IMR-90 (cell line): ENCODE results near the gene DRD3. TPM values are rescaled to one million over a fixed set of nuclear protein-coding genes. Genes with fewer than 3 reads are reported as not detected.

Source experiments
- ATAC-seq: fragments of 200-7000 bp; cut with Tn5 transposase; 2 replicates; pipeline ENCODE4 v1.9.1; 2020; ENCODE audit warnings: low read depth, mild to moderate bottlenecking, moderate library complexity
- BruUV-seq: library from RNA; stranded (reverse); fragments of 400-500 nt; replicated peaks from 2 replicates; lab custom pipeline; 2021; lab: Mats Ljungman, UMichigan
- CTCF ChIA-PET: fragments of 300-600 bp; formaldehyde crosslinking; extraction: SDS; loops from one replicate; lab custom pipeline; 2021; ENCODE audit warnings: antibody characterized with exemption; lab: Yijun Ruan, JAX
- POLR2A ChIA-PET: fragments of 300-600 bp; sonication (Branson Sonifier 250); formaldehyde crosslinking; loops from one replicate; lab custom pipeline; 2022; ENCODE audit warnings: antibody characterized with exemption; ENCODE audit not compliant: unreplicated experiment; lab: Charles Lee
- DNase-seq: peaks from one replicate; pipeline ENCODE4 v3.0.0; 2013
- H2AFZ ChIP-seq: replicated peaks from 2 replicates; pipeline ENCODE3; 2013; ENCODE audit warnings: low read length, mild to moderate bottlenecking; ENCODE audit not compliant: poor library complexity
- H2AK5ac ChIP-seq: 2 replicates; pipeline ENCODE4 v1.6.1; 2013; ENCODE audit warnings: low read depth, low read length, inconsistent platforms
- H2AK9ac ChIP-seq: replicated peaks from 2 replicates; pipeline ENCODE3; 2013; ENCODE audit warnings: mild to moderate bottlenecking, low read depth, low read length, moderate library complexity; ENCODE audit not compliant: poor library complexity
- H2BK120ac ChIP-seq: 2 replicates; pipeline ENCODE4 v1.6.1; 2013; ENCODE audit warnings: low read depth, low read length, inconsistent platforms
- H2BK15ac ChIP-seq: 3 replicates; pipeline ENCODE4 v1.6.1; 2013; ENCODE audit warnings: low read depth, low read length, inconsistent platforms
- H2BK20ac ChIP-seq: 2 replicates; pipeline ENCODE4 v1.6.1; 2013; ENCODE audit warnings: low read depth, mild to moderate bottlenecking, inconsistent platforms, low read length, moderate library complexity
- H2BK5ac ChIP-seq: 2 replicates; pipeline ENCODE4 v1.6.1; 2013; ENCODE audit warnings: mild to moderate bottlenecking, low read depth, low read length, inconsistent platforms; ENCODE audit not compliant: poor library complexity, severe bottlenecking
- H3K14ac ChIP-seq: replicated peaks from 2 replicates; pipeline ENCODE4 v1.6.1; 2013; ENCODE audit warnings: low read depth, low read length, inconsistent platforms
- H3K18ac ChIP-seq: 2 replicates; pipeline ENCODE4 v1.6.1; 2013; ENCODE audit warnings: low read depth, low read length, control low read depth
- H3K23ac ChIP-seq: 2 replicates; pipeline ENCODE4 v1.6.1; 2013; ENCODE audit warnings: low read depth, low read length, inconsistent platforms
- H3K27ac ChIP-seq: 2 replicates; pipeline ENCODE4 v1.5.1; 2013; ENCODE audit warnings: mild to moderate bottlenecking, control low read depth, low read length; ENCODE audit not compliant: insufficient read depth
- H3K27me3 ChIP-seq: 2 replicates; pipeline ENCODE4 v1.6.1; 2013; ENCODE audit warnings: low read length; ENCODE audit not compliant: control insufficient read depth, insufficient read depth
- H3K36me3 ChIP-seq: 2 replicates; pipeline ENCODE4 v1.6.1; 2013; ENCODE audit warnings: low read length, mixed read lengths; ENCODE audit not compliant: control insufficient read depth, insufficient read depth
- H3K4ac ChIP-seq: 2 replicates; pipeline ENCODE4 v1.6.1; 2013; ENCODE audit warnings: low read depth, low read length, inconsistent platforms
- H3K4me1 ChIP-seq: 2 replicates; pipeline ENCODE4 v1.6.1; 2013; ENCODE audit warnings: low read length, mixed read lengths; ENCODE audit not compliant: control insufficient read depth, insufficient read depth
- H3K4me2 ChIP-seq: 2 replicates; pipeline ENCODE4 v1.6.1; 2013; ENCODE audit warnings: low read depth, mild to moderate bottlenecking, control low read depth, low read length, moderate library complexity
- H3K4me3 ChIP-seq: 2 replicates; pipeline ENCODE4 v1.5.1; 2013; ENCODE audit warnings: low read depth, mild to moderate bottlenecking, control low read depth, low read length, moderate library complexity; ENCODE audit not compliant: insufficient read depth
- H3K56ac ChIP-seq: 2 replicates; pipeline ENCODE4 v1.6.1; 2013; ENCODE audit warnings: low read length, inconsistent platforms; ENCODE audit not compliant: insufficient read depth; ENCODE audit errors: extremely low read depth
- H3K79me1 ChIP-seq, 2 experiments: 2 replicates each; pipeline ENCODE4 v1.6.1; 2013; ENCODE audit warnings: low read length in 2 of 2, inconsistent platforms in 1 of 2, low read depth in 1 of 2
- H3K9ac ChIP-seq: 2 replicates; pipeline ENCODE4 v1.6.1; 2013; ENCODE audit warnings: low read depth, low read length, control low read depth
- H3K9me1 ChIP-seq: 2 replicates; pipeline ENCODE4 v1.6.1; 2013; ENCODE audit warnings: low read length, inconsistent platforms; ENCODE audit not compliant: insufficient read depth
- H3K9me3 ChIP-seq: 2 replicates; pipeline ENCODE4 v1.6.1; 2013; ENCODE audit warnings: low read length; ENCODE audit not compliant: control insufficient read depth, insufficient read depth
- H4K20me1 ChIP-seq: 2 replicates; pipeline ENCODE4 v1.6.1; 2013; ENCODE audit warnings: low read length, inconsistent platforms; ENCODE audit not compliant: insufficient read depth
- H4K5ac ChIP-seq: 2 replicates; pipeline ENCODE4 v1.6.1; 2013; ENCODE audit warnings: mild to moderate bottlenecking, low read depth, low read length, control low read depth
- H4K8ac ChIP-seq, 2 experiments: 2 replicates each; pipeline ENCODE4 v1.6.1; 2013; ENCODE audit warnings: low read depth in 2 of 2, low read length in 2 of 2, control low read depth in 1 of 2, inconsistent platforms in 1 of 2
- H4K91ac ChIP-seq: 2 replicates; pipeline ENCODE4 v1.6.1; 2013; ENCODE audit warnings: low read depth, low read length, inconsistent platforms; ENCODE audit not compliant: insufficient read depth
- CEBPB ChIP-seq: IDR thresholded peaks from 2 replicates; pipeline ENCODE4 v1.6.1; 2012; ENCODE audit warnings: low read depth, low read length, improper control_type of control experiment
- CHD1 ChIP-seq: IDR thresholded peaks from 2 replicates; pipeline ENCODE4 v1.6.1; 2012; ENCODE audit warnings: low read depth, low read length, improper control_type of control experiment
- ELK1 ChIP-seq: fragments of 150-350 bp; IDR thresholded peaks from 2 replicates; pipeline ENCODE4 v1.6.1; 2016; ENCODE audit warnings: low read depth, mild to moderate bottlenecking, low read length, moderate library complexity, borderline replicate concordance
- FOS ChIP-seq: fragments of 150-350 bp; IDR thresholded peaks from 2 replicates; pipeline ENCODE4 v1.6.1; 2016; ENCODE audit warnings: low read depth, low read length
- MAZ ChIP-seq: IDR thresholded peaks from 2 replicates; pipeline ENCODE4 v1.6.1; 2012; ENCODE audit warnings: low read depth, mild to moderate bottlenecking, low read length, improper control_type of control experiment, moderate library complexity, borderline replicate concordance
- RAD21 ChIP-seq: IDR thresholded peaks from 2 replicates; pipeline ENCODE4 v1.6.1; 2012; ENCODE audit warnings: low read length, improper control_type of control experiment
- RFX5 ChIP-seq: IDR thresholded peaks from 2 replicates; pipeline ENCODE4 v1.8.0; 2012; ENCODE audit warnings: low read depth, mild to moderate bottlenecking, low read length, moderate library complexity
- dilution Hi-C: fragments of 300-500 bp; cut with HindIII; formaldehyde crosslinking; loops from one replicate; pipeline ENCODE4 v1.14.3; 2018; ENCODE audit warnings: low sequenced_read_pairs; ENCODE audit not compliant: unreplicated experiment
- in situ Hi-C: fragments of 300-500 bp; cut with MboI; formaldehyde crosslinking; loops from 3 replicates; pipeline ENCODE4 v1.14.3; 2019; ENCODE audit warnings: low sequenced_read_pairs, inconsistent platforms, mixed read lengths
- intact Hi-C: fragments of 100-400 bp; cut with micrococcal nuclease; formaldehyde crosslinking; loops from 2 replicates; pipeline ENCODE4 v1.10.0; 2022
- polyA plus RNA-seq, 3 experiments: library from polyadenylated mRNA; depleted of rRNA; stranded (reverse); fragments of >200 nt; gene quantifications; 2 replicates each; pipeline ENCODE4 v1.2.3, GENCODE V29; 2012; ENCODE audit warnings: low replicate concordance in 1 of 3
- total RNA-seq: library from RNA; depleted of rRNA; stranded (reverse); fragments of >200 nt; gene quantifications from 2 replicates; pipeline ENCODE4 v1.2.3, GENCODE V29; 2012
- TF ChIP-seq, protein P1 (sequence below): fragments of 150-350 bp; IDR thresholded peaks from 2 replicates; pipeline ENCODE4 v1.6.1; 2017; ENCODE audit warnings: mild to moderate bottlenecking, antibody characterized with exemption, low read length, low read depth
- TF ChIP-seq, protein P2 (sequence below): conservative IDR thresholded peaks from 2 replicates; pipeline ENCODE4 v1.5.1; 2012; ENCODE audit warnings: mild to moderate bottlenecking, low read depth, low read length, improper control_type of control experiment

The DRD3 gene
- total and polyA plus RNA-seq, 2 of the 4 experiments (the other 2 are of a cell fraction), result not detected

DNA sequence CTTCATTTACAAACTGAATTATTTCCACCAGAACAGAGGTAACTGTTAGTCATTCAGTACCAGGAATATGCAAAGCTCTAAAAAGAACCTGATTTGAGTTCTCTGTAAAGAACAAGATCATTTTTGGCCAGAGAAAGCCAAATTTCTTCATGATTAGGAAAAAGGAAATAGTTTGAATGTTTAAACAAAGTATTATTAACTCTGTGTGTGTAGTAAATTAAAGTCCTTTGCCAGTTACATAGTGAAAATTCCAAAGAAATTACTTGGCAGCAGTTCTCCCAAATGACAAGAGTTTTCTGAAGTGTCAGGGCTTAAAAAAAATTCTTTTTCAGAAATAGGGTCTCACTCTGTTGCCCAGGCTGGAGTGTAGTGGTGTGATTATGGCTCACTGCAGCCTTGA, 97.8 kb downstream of the DRD3 start:
- peak overlapping the region; percentile 62; the same call in 1 of the 2 replicates for H2BK20ac ChIP-seq
- no peak overlapping the region for H3K4me2 ChIP-seq
- no peak overlapping the region for H3K9ac ChIP-seq
- no peaks in the 10 kb centered on the region for H3K9me3 ChIP-seq
- no peak overlapping the region; the same call in 1 of the 2 replicates for H3K14ac ChIP-seq
- no peak overlapping the region for H3K18ac ChIP-seq
- no peaks in the 10 kb centered on the region for H3K27me3 ChIP-seq
- DNase-seq (peak; percentile 30), ATAC-seq (peak; percentile 52)
- peak overlapping the region; percentile 47 for H2BK120ac ChIP-seq
- H3K9me1 ChIP-seq, result 0 out of 2 replicates have a peak, but pooled peaks cover 4% of the 10 kb centered on the region
- H2AFZ ChIP-seq, result no peak overlapping the region
- in situ Hi-C loops, result no loop called here
- dilution Hi-C loops, result no loop called here
- intact Hi-C loops, result no loop called here
- no peak overlapping the region for H3K23ac ChIP-seq
- H2BK5ac ChIP-seq, result peak overlapping the region; percentile 85
- H4K5ac ChIP-seq, result no peak overlapping the region
- H2AK5ac ChIP-seq, result no peak overlapping the region
- H3K4ac ChIP-seq, result no peak overlapping the region
- peaks cover 12% of the 10 kb centered on the region for H3K36me3 ChIP-seq
- H4K20me1 ChIP-seq, result no peaks in the 10 kb centered on the region
- no TSS peak for BruUV-seq
- H2BK15ac ChIP-seq, result no peak overlapping the region
- TF ChIP-seq, protein P1, sequence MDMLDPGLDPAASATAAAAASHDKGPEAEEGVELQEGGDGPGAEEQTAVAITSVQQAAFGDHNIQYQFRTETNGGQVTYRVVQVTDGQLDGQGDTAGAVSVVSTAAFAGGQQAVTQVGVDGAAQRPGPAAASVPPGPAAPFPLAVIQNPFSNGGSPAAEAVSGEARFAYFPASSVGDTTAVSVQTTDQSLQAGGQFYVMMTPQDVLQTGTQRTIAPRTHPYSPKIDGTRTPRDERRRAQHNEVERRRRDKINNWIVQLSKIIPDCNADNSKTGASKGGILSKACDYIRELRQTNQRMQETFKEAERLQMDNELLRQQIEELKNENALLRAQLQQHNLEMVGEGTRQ, result no peak
- TF ChIP-seq RAD21 (no peak), FOS (no peak), CHD1 (no peak), ELK1 (no peak), CEBPB (no peak), MAZ (no peak), RFX5 (no peak)
- TF ChIP-seq, protein P2, sequence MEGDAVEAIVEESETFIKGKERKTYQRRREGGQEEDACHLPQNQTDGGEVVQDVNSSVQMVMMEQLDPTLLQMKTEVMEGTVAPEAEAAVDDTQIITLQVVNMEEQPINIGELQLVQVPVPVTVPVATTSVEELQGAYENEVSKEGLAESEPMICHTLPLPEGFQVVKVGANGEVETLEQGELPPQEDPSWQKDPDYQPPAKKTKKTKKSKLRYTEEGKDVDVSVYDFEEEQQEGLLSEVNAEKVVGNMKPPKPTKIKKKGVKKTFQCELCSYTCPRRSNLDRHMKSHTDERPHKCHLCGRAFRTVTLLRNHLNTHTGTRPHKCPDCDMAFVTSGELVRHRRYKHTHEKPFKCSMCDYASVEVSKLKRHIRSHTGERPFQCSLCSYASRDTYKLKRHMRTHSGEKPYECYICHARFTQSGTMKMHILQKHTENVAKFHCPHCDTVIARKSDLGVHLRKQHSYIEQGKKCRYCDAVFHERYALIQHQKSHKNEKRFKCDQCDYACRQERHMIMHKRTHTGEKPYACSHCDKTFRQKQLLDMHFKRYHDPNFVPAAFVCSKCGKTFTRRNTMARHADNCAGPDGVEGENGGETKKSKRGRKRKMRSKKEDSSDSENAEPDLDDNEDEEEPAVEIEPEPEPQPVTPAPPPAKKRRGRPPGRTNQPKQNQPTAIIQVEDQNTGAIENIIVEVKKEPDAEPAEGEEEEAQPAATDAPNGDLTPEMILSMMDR, result no peak
- no peak overlapping the region; a peak in 1 of 4 replicates for H4K8ac ChIP-seq
- 0 out of 2 replicates have a peak overlapping the region, but pooled peaks have one; percentile 19 for H4K91ac ChIP-seq
- H2AK9ac ChIP-seq, result no peak overlapping the region
- CTCF ChIA-PET, result no interaction called here
- H3K56ac ChIP-seq, result no peak overlapping the region
- no peaks in the 10 kb centered on the region for H3K79me1 ChIP-seq
- H3K4me3 ChIP-seq, result no peak overlapping the region
- POLR2A ChIA-PET, result no interaction called here
- H3K27ac ChIP-seq, result no peak overlapping the region
- H3K4me1 ChIP-seq, result peaks cover 6% of the 10 kb centered on the region
